ENCODE measurements around the gene DOCK8.

Gene DOCK8

GRCh38 chr9:436482-436881 is 221.8 kb downstream of the DOCK8 start:
- ATAC-seq = no peak
- TF ChIP-seq ISL1 (CRISPR knock-in tag; IDR thresholded peaks at IDR 0.05) (no peak), ZNF565 (CRISPR knock-in tag; conservative IDR thresholded peaks at IDR 0.05; ENCODE audit: low read depth) (no peak), ZFP30 (CRISPR knock-in tag; IDR thresholded peaks at IDR 0.05) (no peak), TSHZ2 (CRISPR knock-in tag; IDR thresholded peaks at IDR 0.05) (no peak), SNAI2 (CRISPR knock-in tag; IDR thresholded peaks at IDR 0.05) (no peak), PPARA (CRISPR knock-in tag; IDR thresholded peaks at IDR 0.05; ENCODE audit: borderline replicate concordance) (no peak), CSRNP3 (CRISPR knock-in tag; IDR thresholded peaks at IDR 0.05) (no peak), TCF4 (CRISPR knock-in tag; IDR thresholded peaks at IDR 0.05; ENCODE audit: borderline replicate concordance) (no peak), ZFP3 (CRISPR knock-in tag; IDR thresholded peaks at IDR 0.05) (no peak), RARB (CRISPR knock-in tag; IDR thresholded peaks at IDR 0.05) (no peak), CSDC2 (CRISPR knock-in tag; IDR thresholded peaks at IDR 0.05) (no peak), ZNF8 (CRISPR knock-in tag; IDR thresholded peaks at IDR 0.05) (no peak)
- TF ChIP-seq, protein P1, sequence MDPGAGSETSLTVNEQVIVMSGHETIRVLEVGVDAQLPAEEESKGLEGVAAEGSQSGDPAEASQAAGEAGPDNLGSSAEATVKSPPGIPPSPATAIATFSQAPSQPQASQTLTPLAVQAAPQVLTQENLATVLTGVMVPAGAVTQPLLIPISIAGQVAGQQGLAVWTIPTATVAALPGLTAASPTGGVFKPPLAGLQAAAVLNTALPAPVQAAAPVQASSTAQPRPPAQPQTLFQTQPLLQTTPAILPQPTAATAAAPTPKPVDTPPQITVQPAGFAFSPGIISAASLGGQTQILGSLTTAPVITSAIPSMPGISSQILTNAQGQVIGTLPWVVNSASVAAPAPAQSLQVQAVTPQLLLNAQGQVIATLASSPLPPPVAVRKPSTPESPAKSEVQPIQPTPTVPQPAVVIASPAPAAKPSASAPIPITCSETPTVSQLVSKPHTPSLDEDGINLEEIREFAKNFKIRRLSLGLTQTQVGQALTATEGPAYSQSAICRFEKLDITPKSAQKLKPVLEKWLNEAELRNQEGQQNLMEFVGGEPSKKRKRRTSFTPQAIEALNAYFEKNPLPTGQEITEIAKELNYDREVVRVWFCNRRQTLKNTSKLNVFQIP (CRISPR knock-in tag; IDR thresholded peaks at IDR 0.05; ENCODE audit: borderline replicate concordance, low read depth) = no peak
- TF ChIP-seq, protein P2, sequence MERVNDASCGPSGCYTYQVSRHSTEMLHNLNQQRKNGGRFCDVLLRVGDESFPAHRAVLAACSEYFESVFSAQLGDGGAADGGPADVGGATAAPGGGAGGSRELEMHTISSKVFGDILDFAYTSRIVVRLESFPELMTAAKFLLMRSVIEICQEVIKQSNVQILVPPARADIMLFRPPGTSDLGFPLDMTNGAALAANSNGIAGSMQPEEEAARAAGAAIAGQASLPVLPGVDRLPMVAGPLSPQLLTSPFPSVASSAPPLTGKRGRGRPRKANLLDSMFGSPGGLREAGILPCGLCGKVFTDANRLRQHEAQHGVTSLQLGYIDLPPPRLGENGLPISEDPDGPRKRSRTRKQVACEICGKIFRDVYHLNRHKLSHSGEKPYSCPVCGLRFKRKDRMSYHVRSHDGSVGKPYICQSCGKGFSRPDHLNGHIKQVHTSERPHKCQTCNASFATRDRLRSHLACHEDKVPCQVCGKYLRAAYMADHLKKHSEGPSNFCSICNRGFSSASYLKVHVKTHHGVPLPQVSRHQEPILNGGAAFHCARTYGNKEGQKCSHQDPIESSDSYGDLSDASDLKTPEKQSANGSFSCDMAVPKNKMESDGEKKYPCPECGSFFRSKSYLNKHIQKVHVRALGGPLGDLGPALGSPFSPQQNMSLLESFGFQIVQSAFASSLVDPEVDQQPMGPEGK (CRISPR knock-in tag; IDR thresholded peaks at IDR 0.05; ENCODE audit: borderline replicate concordance) = no peak
- TF ChIP-seq, protein P3, sequence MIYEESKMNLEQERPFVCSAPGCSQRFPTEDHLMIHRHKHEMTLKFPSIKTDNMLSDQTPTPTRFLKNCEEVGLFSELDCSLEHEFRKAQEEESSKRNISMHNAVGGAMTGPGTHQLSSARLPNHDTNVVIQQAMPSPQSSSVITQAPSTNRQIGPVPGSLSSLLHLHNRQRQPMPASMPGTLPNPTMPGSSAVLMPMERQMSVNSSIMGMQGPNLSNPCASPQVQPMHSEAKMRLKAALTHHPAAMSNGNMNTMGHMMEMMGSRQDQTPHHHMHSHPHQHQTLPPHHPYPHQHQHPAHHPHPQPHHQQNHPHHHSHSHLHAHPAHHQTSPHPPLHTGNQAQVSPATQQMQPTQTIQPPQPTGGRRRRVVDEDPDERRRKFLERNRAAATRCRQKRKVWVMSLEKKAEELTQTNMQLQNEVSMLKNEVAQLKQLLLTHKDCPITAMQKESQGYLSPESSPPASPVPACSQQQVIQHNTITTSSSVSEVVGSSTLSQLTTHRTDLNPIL (CRISPR knock-in tag; IDR thresholded peaks at IDR 0.05; ENCODE audit: low read depth) = no peak

DNA sequence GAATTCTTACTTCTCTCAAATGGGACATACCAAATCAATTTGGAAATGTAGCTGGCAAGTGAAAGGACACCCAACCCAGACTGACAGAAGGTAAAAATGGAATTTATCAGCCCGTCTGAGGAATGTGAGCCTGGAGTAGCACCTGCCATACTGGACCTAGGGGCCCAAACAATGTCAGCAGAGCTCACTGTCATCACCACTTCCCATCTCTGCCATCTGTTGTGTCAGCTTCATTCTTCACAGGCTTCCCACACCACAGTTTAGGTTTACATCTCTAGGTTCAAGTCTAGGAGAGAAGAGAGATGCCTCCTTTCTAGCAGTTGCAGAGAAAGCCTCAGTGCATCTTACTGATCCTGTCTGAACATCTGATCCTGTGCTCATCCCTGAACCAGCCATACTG is 222.4 kb downstream of the DOCK8 start:
- no peak for ATAC-seq
- TF ChIP-seq TOX (CRISPR knock-in tag; IDR thresholded peaks at IDR 0.05; ENCODE audit: borderline replicate concordance) (no peak), GLIS3 (CRISPR knock-in tag; IDR thresholded peaks at IDR 0.05) (no peak), CSDC2 (CRISPR knock-in tag; IDR thresholded peaks at IDR 0.05) (no peak), TSHZ2 (CRISPR knock-in tag; IDR thresholded peaks at IDR 0.05) (no peak), ZNF8 (CRISPR knock-in tag; IDR thresholded peaks at IDR 0.05) (no peak), SNAI2 (CRISPR knock-in tag; IDR thresholded peaks at IDR 0.05) (no peak), ESRRG (CRISPR knock-in tag; IDR thresholded peaks at IDR 0.05) (no peak), CSRNP3 (CRISPR knock-in tag; IDR thresholded peaks at IDR 0.05) (no peak), PPARA (CRISPR knock-in tag; IDR thresholded peaks at IDR 0.05; ENCODE audit: borderline replicate concordance) (no peak), ISL1 (CRISPR knock-in tag; IDR thresholded peaks at IDR 0.05) (no peak)
- TF ChIP-seq, protein P2 (CRISPR knock-in tag; IDR thresholded peaks at IDR 0.05; ENCODE audit: borderline replicate concordance) = no peak

Data from SK-N-SH treated with all-trans-retinoic acid at 6 μM for 48 hours (cell line).